Fibroblast of lung (primary cell): ENCODE results near the gene MYBBP1A. TPM values are rescaled to one million over a fixed set of nuclear protein-coding genes. Genes with fewer than 3 reads are reported as not detected.

Experiments
- DNase-seq, 2 donors: peaks; one replicate each; pipeline versions ENCODE4 v3.0.0 to v3.0.0-alpha.2; 2010; ENCODE audit warnings: low read depth in 2 of 2
- H2AFZ ChIP-seq: 2 replicates; pipeline ENCODE4 v1.5.1; 2012; ENCODE audit warnings: low read length, control low read depth, inconsistent platforms
- H3K27ac ChIP-seq: 2 replicates; pipeline ENCODE4 v1.5.1; 2011; ENCODE audit warnings: low read length, control low read depth; ENCODE audit not compliant: insufficient read depth
- H3K27me3 ChIP-seq: 2 replicates; pipeline ENCODE4 v1.5.1; 2011; ENCODE audit warnings: mild to moderate bottlenecking, low read length; ENCODE audit not compliant: control insufficient read depth, insufficient read depth
- H3K36me3 ChIP-seq: 2 replicates; pipeline ENCODE4 v1.5.1; 2011; ENCODE audit warnings: low read length; ENCODE audit not compliant: control insufficient read depth, insufficient read depth
- H3K4me1 ChIP-seq: 2 replicates; pipeline ENCODE4 v1.5.1; 2011; ENCODE audit warnings: low read length; ENCODE audit not compliant: control insufficient read depth, insufficient read depth; ENCODE audit errors: extremely low read depth
- H3K4me2 ChIP-seq: 2 replicates; pipeline ENCODE4 v1.5.1; 2011; ENCODE audit warnings: low read length, control low read depth; ENCODE audit not compliant: insufficient read depth; ENCODE audit errors: extremely low read depth
- H3K4me3 ChIP-seq, 4 experiments: fragments of 200-600 bp in 1 of 4; sonication (generic) in 1 of 4; replicated peaks in 1 of 4; 2 replicates each; pipeline ENCODE4 v1.5.1; 2011 to 2016; ENCODE audit warnings: low read length in 4 of 4, low read depth in 3 of 4, mild to moderate bottlenecking in 3 of 4, control low read depth in 2 of 4, inconsistent platforms in 1 of 4, mixed read lengths in 1 of 4; ENCODE audit not compliant: insufficient read depth in 1 of 4; ENCODE audit errors: control extremely low read depth in 1 of 4
- H3K79me2 ChIP-seq: 2 replicates; pipeline ENCODE4 v1.5.1; 2012; ENCODE audit warnings: mild to moderate bottlenecking, low read length, inconsistent platforms; ENCODE audit not compliant: control insufficient read depth, insufficient read depth
- H3K9ac ChIP-seq: 2 replicates; pipeline ENCODE4 v1.5.1; 2011; ENCODE audit warnings: mild to moderate bottlenecking, low read length, control low read depth; ENCODE audit not compliant: insufficient read depth
- H3K9me3 ChIP-seq: 2 replicates; pipeline ENCODE4 v1.5.1; 2012; ENCODE audit warnings: low read depth, low read length; ENCODE audit not compliant: control insufficient read depth, insufficient read depth
- H4K20me1 ChIP-seq: 2 replicates; pipeline ENCODE4 v1.5.1; 2011; ENCODE audit warnings: low read length; ENCODE audit not compliant: control insufficient read depth, insufficient read depth; ENCODE audit errors: extremely low read depth
- EZH2 ChIP-seq: IDR thresholded peaks from 2 replicates; pipeline ENCODE4 v1.5.1; 2012; ENCODE audit warnings: low read length, control low read depth, mild to moderate bottlenecking; ENCODE audit errors: missing control alignments
- polyA plus RNA-seq, 2 donors: library from polyadenylated mRNA; depleted of rRNA in 1 of 2; stranded (reverse) in 1 of 2; unstranded in 1 of 2; fragments of >200 nt; gene quantifications; 2 replicates each; pipeline ENCODE4 v1.2.1, GENCODE V29; 2011 to 2012; ENCODE audit warnings: missing spikeins in 1 of 2
- total RNA-seq: library from RNA; depleted of rRNA; stranded (reverse); fragments of >200 nt; gene quantifications from 2 replicates; pipeline ENCODE4 v1.2.1, GENCODE V29; 2014
- TF ChIP-seq, protein P1 (sequence below), 2 donors: IDR thresholded peaks in 1 of 2; conservative IDR thresholded peaks in 1 of 2; 1 replicate in 1 of 2; 2 replicates in 1 of 2; pipeline ENCODE4 v1.5.1; 2011 to 2012; ENCODE audit warnings: low read length in 2 of 2, control low read depth in 1 of 2, inconsistent platforms in 1 of 2, low read depth in 1 of 2, mild to moderate bottlenecking in 1 of 2

The MYBBP1A gene
- total and polyA plus RNA-seq, 2 donors (not counting 1 experiment from before 2014, with no cell fraction given): 14.1 to 28.6 TPM

DNA sequence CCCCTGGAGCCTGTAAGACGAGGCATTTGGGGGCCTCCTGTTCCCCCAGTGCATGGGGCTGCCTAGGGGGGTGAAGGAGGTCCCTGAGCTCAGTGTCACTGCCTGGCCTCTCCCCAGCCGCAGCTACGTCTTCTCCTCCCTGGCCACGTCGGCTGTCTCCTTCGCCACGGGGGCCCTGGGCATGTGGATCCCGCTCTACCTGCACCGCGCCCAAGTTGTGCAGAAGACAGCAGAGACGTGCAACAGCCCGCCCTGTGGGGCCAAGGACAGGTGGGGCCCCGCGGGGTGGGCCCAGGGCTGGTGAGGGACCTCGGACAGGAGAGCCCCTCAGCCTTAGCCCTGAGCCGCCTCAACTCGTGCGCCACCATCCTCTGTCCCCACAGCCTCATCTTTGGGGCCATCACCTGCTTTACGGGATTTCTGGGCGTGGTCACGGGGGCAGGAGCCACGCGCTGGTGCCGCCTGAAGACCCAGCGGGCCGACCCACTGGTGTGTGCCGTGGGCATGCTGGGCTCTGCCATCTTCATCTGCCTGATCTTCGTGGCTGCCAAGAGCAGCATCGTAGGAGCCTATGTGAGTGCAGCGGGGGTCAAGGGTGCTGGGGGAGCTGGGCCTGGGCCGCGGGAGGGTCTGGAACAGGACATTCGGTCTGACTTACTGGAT is 22.2 kb downstream of the MYBBP1A start:
- Histone ChIP-seq H3K4me3 (no peak overlapping the region), H3K27me3 (no peaks in the 10 kb centered on the region), H3K79me2 (no peaks in the 10 kb centered on the region), H4K20me1 (no peaks in the 10 kb centered on the region), H3K4me1 (no peaks in the 10 kb centered on the region), H2AFZ (no peak overlapping the region), H3K9ac (no peak overlapping the region), H3K4me2 (no peak overlapping the region), H3K27ac (no peak overlapping the region), H3K36me3 (peaks cover 2% of the 10 kb centered on the region), H3K9me3 (no peaks in the 10 kb centered on the region)
- TF ChIP-seq, protein P1, sequence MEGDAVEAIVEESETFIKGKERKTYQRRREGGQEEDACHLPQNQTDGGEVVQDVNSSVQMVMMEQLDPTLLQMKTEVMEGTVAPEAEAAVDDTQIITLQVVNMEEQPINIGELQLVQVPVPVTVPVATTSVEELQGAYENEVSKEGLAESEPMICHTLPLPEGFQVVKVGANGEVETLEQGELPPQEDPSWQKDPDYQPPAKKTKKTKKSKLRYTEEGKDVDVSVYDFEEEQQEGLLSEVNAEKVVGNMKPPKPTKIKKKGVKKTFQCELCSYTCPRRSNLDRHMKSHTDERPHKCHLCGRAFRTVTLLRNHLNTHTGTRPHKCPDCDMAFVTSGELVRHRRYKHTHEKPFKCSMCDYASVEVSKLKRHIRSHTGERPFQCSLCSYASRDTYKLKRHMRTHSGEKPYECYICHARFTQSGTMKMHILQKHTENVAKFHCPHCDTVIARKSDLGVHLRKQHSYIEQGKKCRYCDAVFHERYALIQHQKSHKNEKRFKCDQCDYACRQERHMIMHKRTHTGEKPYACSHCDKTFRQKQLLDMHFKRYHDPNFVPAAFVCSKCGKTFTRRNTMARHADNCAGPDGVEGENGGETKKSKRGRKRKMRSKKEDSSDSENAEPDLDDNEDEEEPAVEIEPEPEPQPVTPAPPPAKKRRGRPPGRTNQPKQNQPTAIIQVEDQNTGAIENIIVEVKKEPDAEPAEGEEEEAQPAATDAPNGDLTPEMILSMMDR (conservative IDR thresholded peaks at IDR 0.05 in 1 of 2, IDR thresholded peaks at IDR 0.05 in 1 of 2; ENCODE audit: low read depth in 1 of 2, low read length in 2 of 2): no peak
- no peak for TF ChIP-seq EZH2
- DNase-seq: no peak

DNA sequence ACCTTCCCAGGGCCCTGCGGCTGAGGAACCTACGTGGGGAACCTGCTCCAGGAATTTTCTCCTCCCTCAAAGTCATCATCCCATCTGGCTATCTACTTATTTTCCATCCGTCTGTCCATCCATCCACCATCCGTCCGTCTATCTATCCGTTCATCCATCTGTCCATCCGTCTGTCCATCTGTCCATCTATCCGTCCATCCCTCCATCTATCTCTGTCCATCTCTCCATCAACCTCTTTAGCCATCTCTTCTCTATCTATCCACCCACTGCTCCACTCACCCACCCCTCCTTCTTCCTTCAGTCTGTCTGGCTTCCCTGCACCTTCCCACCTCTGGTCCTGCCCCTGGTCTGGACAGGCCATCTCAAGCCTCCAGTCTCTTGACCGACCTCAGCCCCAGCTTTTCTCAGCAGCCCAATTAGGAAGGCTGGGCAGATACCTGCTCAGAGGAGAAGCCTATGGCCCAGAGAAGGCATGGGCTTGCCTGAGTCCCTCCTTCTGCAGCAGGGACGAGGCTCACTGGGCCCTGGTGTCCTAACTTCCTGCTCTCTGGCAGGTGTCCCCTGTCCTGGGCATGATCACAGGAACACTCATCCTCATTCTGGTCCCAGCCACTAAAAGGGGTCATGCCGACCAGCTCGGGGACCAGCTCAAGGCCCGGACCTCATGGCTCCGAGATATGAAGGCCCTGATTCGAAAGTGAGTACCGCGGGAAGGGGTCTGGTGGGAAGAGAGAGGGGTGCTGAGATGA is 23.0 kb downstream of the MYBBP1A start:
- no peak overlapping the region for H2AFZ ChIP-seq
- no peak overlapping the region for H3K4me2 ChIP-seq
- no peaks in the 10 kb centered on the region for H3K79me2 ChIP-seq
- H3K36me3 ChIP-seq: no peaks in the 10 kb centered on the region
- H3K4me3 ChIP-seq: no peak overlapping the region
- H3K4me1 ChIP-seq: no peaks in the 10 kb centered on the region
- H3K27me3 ChIP-seq: no peaks in the 10 kb centered on the region
- DNase-seq: no peak
- H3K9me3 ChIP-seq: no peaks in the 10 kb centered on the region
- H3K27ac ChIP-seq: no peak overlapping the region
- TF ChIP-seq EZH2: no peak
- TF ChIP-seq, protein P1 (conservative IDR thresholded peaks at IDR 0.05 in 1 of 2, IDR thresholded peaks at IDR 0.05 in 1 of 2; ENCODE audit: low read depth in 1 of 2, low read length in 2 of 2): no peak
- no peaks in the 10 kb centered on the region for H4K20me1 ChIP-seq
- H3K9ac ChIP-seq: no peak overlapping the region

DNA sequence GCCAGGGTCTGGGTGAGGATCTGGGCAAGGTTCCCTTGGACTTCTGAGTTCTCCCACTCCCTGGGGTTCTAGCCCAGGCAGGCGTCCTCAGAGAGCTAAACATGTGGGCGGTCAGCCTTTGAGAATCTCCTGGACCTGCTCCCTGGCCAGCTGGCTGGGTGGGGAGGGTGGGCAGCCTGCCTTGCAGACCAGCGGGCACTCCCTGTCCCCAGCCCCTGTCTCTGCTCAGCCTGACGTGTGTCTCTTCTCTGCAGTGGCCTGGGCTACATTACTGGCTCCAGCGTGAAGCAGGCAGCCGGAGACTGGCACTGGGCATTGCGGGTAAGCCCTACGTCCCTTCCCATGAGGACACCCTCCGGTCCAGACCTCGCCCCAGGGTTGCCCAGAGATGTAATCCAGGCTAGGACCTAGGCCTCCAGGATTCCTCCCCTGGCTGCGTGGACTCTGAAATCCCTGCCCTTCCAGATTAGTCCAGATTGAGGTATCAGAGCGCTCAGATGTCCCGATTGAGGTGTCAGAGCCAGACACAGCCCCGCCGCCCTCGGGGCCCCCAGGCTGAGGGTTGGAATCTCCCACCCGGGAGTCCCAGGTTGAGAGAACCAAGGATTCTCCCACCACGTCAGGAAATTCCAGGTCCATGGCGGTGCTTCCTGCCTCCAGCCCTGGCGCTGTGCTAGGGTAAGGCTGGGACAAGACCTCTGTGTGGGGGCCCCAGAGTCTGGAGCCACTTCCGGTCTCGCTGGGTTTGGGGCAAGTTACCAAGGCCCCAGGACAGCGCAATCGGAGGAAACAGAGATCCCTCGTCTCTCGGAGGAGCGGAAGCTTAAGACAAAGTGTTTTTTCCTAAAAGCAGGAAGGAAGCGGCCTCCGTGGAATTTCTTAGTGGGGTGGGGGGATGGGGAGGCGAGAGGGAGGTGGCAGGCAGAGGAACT is 24.1 kb downstream of the MYBBP1A start:
- Histone ChIP-seq H2AFZ (no peak overlapping the region), H3K9me3 (no peaks in the 10 kb centered on the region), H3K79me2 (no peaks in the 10 kb centered on the region), H3K27ac (no peak overlapping the region), H3K4me3 (no peak overlapping the region), H4K20me1 (no peaks in the 10 kb centered on the region), H3K4me1 (no peaks in the 10 kb centered on the region), H3K27me3 (peaks cover 6% of the 10 kb centered on the region), H3K36me3 (no peaks in the 10 kb centered on the region), H3K4me2 (no peak overlapping the region), H3K9ac (no peak overlapping the region)
- no peak for DNase-seq
- TF ChIP-seq EZH2: no peak
